Left lung (tissue), 14 donors: ENCODE results near the gene CRYGS. TPM values are rescaled to one million over a fixed set of nuclear protein-coding genes. Genes with fewer than 3 reads are reported as not detected.

ENCODE experiments used
- ATAC-seq: fragments of 200-7000 bp; cut with Tn5 transposase; one replicate; pipeline ENCODE4 v1.9.1; 2020; ENCODE audit warnings: moderate library complexity
- DNase-seq, 4 donors: peaks; one replicate each; pipeline ENCODE4 v3.0.0-alpha.2; 2013 to 2020
- H3K27ac ChIP-seq, 2 donors: fragments of 200-600 bp; sonication (generic) in 1 of 2; one replicate each; pipeline versions ENCODE4 v1.5.0 to v1.8.0; 2020 to 2021
- H3K27me3 ChIP-seq, 2 donors: fragments of 200-600 bp; sonication (generic) in 1 of 2; one replicate each; pipeline versions ENCODE4 v1.5.0 to v1.8.0; 2020 to 2021
- H3K36me3 ChIP-seq, 2 donors: fragments of 200-600 bp; sonication (generic) in 1 of 2; one replicate each; pipeline versions ENCODE4 v1.5.0 to v1.8.0; 2020 to 2021
- H3K4me1 ChIP-seq, 2 donors: fragments of 200-600 bp; one replicate each; pipeline ENCODE4 v1.8.0; 2021
- H3K4me3 ChIP-seq, 2 donors: fragments of 200-600 bp; sonication (generic) in 1 of 2; one replicate each; pipeline versions ENCODE4 v1.5.0 to v1.8.0; 2020 to 2021; ENCODE audit warnings: mild to moderate bottlenecking in 1 of 2
- H3K9me3 ChIP-seq, 2 donors: fragments of 200-600 bp; sonication (generic) in 1 of 2; one replicate each; pipeline versions ENCODE4 v1.5.0 to v1.8.0; 2020 to 2021
- intact Hi-C, 2 donors: fragments of 100-400 bp; cut with DNase I; formaldehyde crosslinking; loops; one replicate each; pipeline versions ENCODE4 v1.11.2 to v1.14.2; 2022
- long read RNA-seq, 12 donors: library from polyadenylated mRNA in 2 of 12; unstranded in 2 of 12; transcript quantifications; one replicate each; pipeline ENCODE4 v2.0.0 and lab custom pipeline, GENCODE V29; 2019 to 2026
- polyA plus RNA-seq, 6 donors: library from polyadenylated mRNA; unstranded; fragments of 120-200 nt; gene quantifications; one replicate each; pipeline ENCODE4 v1.2.1, GENCODE V29; 2013; ENCODE audit not compliant: insufficient read length in 6 of 6
- total RNA-seq, 2 donors: library from RNA; stranded (reverse); fragmentation: NEBNext Ultra II Directional; extraction: Animal tissue kit (Norgen Biotek cat#: 25700); gene quantifications; one replicate each; pipeline ENCODE4 v1.2.1, GENCODE V29; 2021
- TF ChIP-seq, protein P1 (sequence below), 2 donors: fragments of 200-600 bp; sonication (generic) in 1 of 2; IDR thresholded peaks; one replicate each; pipeline versions ENCODE4 v1.5.0 to v1.8.0; 2021; ENCODE audit warnings: antibody characterized with exemption in 2 of 2
- donor health status: DM: no; HTN: yes; CAD: no.
- donor health status: DM: no; HTN: no; CAD: no.

Gene CRYGS
- 1 to 10 TPM; 1.8 to 3.7 TPM for total RNA-seq
- 10 to 100 TPM in 2 of 6 donors, 1 to 10 TPM in 4; 6.5 to 10.6 (median 9.3) TPM for polyA plus RNA-seq
- long read RNA-seq, donor 1, partial matches to known transcripts = 0 of 3 reads
- long read RNA-seq, donor 1, other reads (novel, unspliced or antisense) = 0 of 3 reads
- long read RNA-seq, donor 2, partial matches to known transcripts = 0 of 3 reads
- long read RNA-seq, donor 2, other reads (novel, unspliced or antisense) = 0 of 3 reads
- long read RNA-seq, donor 3 = 0 reads
- long read RNA-seq, donor 4 = 0 reads
- long read RNA-seq, donor 5, partial matches to known transcripts = 0 of 2 reads
- long read RNA-seq, donor 5, other reads (novel, unspliced or antisense) = 0 of 2 reads
- long read RNA-seq, donor 6, partial matches to known transcripts = 0 of 1 reads
- long read RNA-seq, donor 6, other reads (novel, unspliced or antisense) = 0 of 1 reads
- long read RNA-seq, donor 7 = 0 reads
- long read RNA-seq, donor 8 = 0 reads
- long read RNA-seq, donor 9 = 0 reads
- long read RNA-seq, donor 10 = 0 reads
- long read RNA-seq, donor 11, partial matches to known transcripts = 0 of 1 reads
- long read RNA-seq, donor 11, other reads (novel, unspliced or antisense) = 0 of 1 reads
- long read RNA-seq, donor 12 = 0 reads

DNA sequence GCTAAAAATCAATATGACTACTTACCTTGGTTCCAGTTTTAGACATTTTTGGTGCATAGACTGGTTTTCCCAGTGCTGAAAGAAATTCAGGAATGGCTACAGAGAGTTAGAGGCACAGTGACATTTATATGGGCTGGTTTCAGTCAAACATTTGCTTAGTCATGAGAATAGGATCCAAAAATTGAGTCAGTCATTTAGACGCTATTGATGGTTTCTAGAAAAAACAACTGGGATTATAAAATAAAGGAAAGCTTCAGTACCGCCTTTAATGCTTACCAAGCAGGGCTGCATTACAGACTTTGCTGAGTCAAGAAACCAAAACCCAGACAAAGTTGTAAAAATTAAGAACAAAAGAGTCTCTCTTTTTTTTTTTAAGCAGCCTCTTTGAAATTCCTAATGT lies at the start of gene CRYGS:
Gene CRYGS (minus strand): TSS at position 100 of the 400 bp plus-strand sequence. CDS start 54 bp downstream, at position 46.
- no peaks in the 10 kb centered on the region for H3K27me3 ChIP-seq

DNA sequence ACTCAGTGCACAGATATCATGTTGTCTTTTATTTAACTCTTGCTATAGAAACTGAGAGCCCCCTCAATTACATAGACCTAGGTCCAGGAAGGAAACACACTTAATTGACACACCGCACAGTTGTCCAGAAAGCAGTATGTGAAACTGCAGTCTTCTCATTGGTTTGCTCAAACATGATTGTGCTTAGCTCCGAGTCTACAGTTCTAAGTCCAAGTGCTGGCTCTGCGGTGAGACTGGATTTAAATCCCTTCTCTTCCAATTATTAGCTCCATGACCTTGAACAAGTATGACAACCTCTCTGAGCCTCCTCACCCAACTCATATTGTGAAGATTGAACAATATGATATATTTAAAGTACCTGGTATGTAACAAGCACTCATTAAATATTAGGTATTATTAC lies 49.7 kb upstream of the CRYGS start:
- Histone ChIP-seq H3K4me3 (no peak overlapping the region), H3K27me3 (no peaks in the 10 kb centered on the region), H3K27ac (no peak overlapping the region), H3K9me3 (no peaks in the 10 kb centered on the region), H3K36me3 (no peaks in the 10 kb centered on the region), H3K4me1 (no peaks in the 10 kb centered on the region)
- no peak for ATAC-seq
- intact Hi-C loops = no loop called here
- no peak for DNase-seq
- TF ChIP-seq, protein P1, sequence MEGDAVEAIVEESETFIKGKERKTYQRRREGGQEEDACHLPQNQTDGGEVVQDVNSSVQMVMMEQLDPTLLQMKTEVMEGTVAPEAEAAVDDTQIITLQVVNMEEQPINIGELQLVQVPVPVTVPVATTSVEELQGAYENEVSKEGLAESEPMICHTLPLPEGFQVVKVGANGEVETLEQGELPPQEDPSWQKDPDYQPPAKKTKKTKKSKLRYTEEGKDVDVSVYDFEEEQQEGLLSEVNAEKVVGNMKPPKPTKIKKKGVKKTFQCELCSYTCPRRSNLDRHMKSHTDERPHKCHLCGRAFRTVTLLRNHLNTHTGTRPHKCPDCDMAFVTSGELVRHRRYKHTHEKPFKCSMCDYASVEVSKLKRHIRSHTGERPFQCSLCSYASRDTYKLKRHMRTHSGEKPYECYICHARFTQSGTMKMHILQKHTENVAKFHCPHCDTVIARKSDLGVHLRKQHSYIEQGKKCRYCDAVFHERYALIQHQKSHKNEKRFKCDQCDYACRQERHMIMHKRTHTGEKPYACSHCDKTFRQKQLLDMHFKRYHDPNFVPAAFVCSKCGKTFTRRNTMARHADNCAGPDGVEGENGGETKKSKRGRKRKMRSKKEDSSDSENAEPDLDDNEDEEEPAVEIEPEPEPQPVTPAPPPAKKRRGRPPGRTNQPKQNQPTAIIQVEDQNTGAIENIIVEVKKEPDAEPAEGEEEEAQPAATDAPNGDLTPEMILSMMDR (IDR thresholded peaks at IDR 0.05) = no peak

More for the DNA sequence above, at the start of gene CRYGS:
- peaks cover 3 to 11% of the 10 kb centered on the region in 2 donors for H3K4me1 ChIP-seq
- no peak within 1 kb of the TSS for H3K4me3 ChIP-seq
- no peak within 1 kb of the TSS for H3K27ac ChIP-seq
- no peaks in the 10 kb centered on the region for H3K9me3 ChIP-seq
- intact Hi-C loops = loop anchor here in 1 of 2 donors (5.0 kb wide), 1 partner anchor 287 kb away; no protein-coding TSS in a partner anchor
- DNase-seq (no peak), ATAC-seq (no peak)
- H3K36me3 ChIP-seq = peaks cover 0 to 41% of the 10 kb centered on the region in 2 donors
- TF ChIP-seq, protein P1 (IDR thresholded peaks at IDR 0.05) = no peak

DNA sequence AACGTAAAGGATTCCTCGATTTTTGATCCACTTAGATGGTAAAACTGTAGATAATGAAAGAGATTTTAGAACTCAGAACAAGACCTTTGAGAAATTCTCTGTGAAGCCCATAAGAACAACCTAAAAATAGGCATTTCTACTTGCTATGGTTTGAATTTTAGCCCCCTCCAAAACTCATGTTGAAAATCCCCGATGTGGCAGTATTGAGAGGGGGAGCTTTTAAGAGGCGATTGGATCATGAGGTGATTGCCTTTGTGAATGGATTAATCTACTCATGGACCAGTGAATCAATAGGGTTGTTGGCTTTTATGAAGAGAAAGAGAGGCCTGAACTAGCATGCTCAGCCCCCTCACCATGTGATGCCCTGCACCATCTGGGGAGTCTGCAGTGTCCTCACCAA lies 48.5 kb upstream of the CRYGS start:
- no peak overlapping the region for H3K4me3 ChIP-seq
- no peaks in the 10 kb centered on the region for H3K9me3 ChIP-seq
- TF ChIP-seq, protein P1 (IDR thresholded peaks at IDR 0.05) = no peak
- H3K27ac ChIP-seq = no peak overlapping the region
- H3K27me3 ChIP-seq = no peaks in the 10 kb centered on the region
- no peaks in the 10 kb centered on the region for H3K36me3 ChIP-seq
- ATAC-seq (no peak), DNase-seq (no peak)
- intact Hi-C loops = no loop called here
- H3K4me1 ChIP-seq = no peaks in the 10 kb centered on the region

DNA sequence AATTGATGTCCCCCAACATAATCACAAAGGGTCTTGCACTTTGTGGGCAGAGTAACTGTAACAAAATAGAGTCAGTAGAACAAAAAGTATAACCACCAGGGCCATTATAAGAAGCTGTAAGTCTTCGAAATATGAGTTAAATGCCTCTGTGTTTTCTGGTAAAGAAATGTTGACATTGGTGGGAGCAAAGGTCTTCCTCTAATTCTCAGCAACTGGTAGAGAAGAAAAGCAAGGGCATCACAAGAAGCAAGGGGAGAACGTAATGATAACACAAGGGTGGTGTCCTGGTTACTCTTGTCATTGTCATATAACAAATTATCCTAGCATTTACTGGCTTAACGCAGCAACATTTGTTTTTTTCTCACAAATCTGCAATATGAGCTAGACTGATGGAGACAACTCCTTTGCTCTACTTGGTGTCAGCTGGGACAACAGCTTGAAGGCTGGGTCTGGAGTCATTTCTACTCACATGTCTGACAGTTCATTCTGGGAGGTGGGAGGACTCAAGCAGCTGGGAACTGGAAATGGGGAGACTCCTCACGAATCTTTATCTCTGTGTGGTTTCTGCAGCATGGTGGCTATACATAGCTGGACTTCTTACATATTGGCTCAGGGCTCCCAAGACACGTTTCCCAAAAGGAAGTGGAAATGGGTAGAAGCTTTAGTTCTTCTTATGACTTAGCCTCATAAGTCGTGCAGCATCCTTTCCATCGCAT lies 46.6 kb upstream of the CRYGS start:
- peaks cover 0 to 8% of the 10 kb centered on the region in 2 donors for H3K36me3 ChIP-seq
- DNase-seq (no peak), ATAC-seq (no peak)
- no peak overlapping the region for H3K27ac ChIP-seq
- TF ChIP-seq, protein P1 (IDR thresholded peaks at IDR 0.05) = no peak
- H3K27me3 ChIP-seq = no peaks in the 10 kb centered on the region
- no peak overlapping the region for H3K4me3 ChIP-seq
- intact Hi-C loops = no loop called here
- no peaks in the 10 kb centered on the region for H3K9me3 ChIP-seq
- no peaks in the 10 kb centered on the region for H3K4me1 ChIP-seq
